Loucy (cell line): ENCODE results near the gene SPOCK1.

Source experiments
- EZH2phosphoT487 ChIP-seq: fragments of 200-600 bp; IDR thresholded peaks from 2 replicates; pipeline ENCODE4 v1.6.1; 2018; ENCODE audit warnings: antibody characterized with exemption, mild to moderate bottlenecking, moderate library complexity, borderline replicate concordance
- TF ChIP-seq, protein P1 (sequence below): fragments of 200-600 bp; sonication (generic); conservative IDR thresholded peaks from 2 replicates; pipeline ENCODE4 v1.5.1; 2014; ENCODE audit warnings: mild to moderate bottlenecking, antibody characterized with exemption, low read length

DNA sequence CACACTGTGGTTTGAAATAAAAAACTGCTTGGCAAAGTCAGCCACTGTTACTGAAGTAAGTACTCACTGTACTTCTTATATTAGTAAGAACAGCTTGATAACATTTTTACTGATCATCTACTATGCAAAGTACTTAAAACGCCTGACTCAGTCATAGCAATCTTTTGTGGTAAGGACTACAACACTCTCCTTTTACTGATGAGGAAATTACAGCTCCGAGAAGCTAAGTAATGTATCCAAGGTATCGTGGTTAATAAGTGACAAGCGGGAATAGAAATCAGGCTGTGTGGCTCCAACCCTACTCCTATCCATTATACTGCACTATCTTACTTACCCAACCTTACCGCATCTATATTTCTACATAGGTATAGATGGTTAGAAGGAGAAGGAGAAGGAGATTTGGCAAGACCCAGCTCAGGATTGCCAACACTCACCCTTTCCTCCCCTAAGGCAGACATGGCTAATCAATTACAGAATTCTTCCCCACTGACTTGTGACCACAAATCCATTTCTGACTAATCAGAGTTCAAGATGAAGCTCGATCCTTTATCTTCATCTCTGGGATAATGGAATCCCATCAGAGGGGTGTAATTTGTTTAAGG is 281.4 kb downstream of the SPOCK1 start:
- TF ChIP-seq, protein P1, sequence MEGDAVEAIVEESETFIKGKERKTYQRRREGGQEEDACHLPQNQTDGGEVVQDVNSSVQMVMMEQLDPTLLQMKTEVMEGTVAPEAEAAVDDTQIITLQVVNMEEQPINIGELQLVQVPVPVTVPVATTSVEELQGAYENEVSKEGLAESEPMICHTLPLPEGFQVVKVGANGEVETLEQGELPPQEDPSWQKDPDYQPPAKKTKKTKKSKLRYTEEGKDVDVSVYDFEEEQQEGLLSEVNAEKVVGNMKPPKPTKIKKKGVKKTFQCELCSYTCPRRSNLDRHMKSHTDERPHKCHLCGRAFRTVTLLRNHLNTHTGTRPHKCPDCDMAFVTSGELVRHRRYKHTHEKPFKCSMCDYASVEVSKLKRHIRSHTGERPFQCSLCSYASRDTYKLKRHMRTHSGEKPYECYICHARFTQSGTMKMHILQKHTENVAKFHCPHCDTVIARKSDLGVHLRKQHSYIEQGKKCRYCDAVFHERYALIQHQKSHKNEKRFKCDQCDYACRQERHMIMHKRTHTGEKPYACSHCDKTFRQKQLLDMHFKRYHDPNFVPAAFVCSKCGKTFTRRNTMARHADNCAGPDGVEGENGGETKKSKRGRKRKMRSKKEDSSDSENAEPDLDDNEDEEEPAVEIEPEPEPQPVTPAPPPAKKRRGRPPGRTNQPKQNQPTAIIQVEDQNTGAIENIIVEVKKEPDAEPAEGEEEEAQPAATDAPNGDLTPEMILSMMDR = no peak
- no peak for TF ChIP-seq EZH2phosphoT487
